Activated CD8-positive, alpha-beta T cell treated with anti-CD3 and anti-CD28 coated beads for 36 hours (primary cell): ENCODE measurements around the gene ZBED1. TPM values are rescaled to one million over a fixed set of nuclear protein-coding genes. Genes with fewer than 3 reads are reported as not detected.

Experiments
- ATAC-seq: fragments of 200-7000 bp; cut with Tn5 transposase; one replicate; pipeline ENCODE4 v1.10.0; 2021; ENCODE audit warnings: mild to moderate bottlenecking, moderate library complexity
- CTCF ChIA-PET: fragments of 350-600 bp; sonication (Branson Sonifier 250); formaldehyde crosslinking; loops from one replicate; lab custom pipeline; 2021; ENCODE audit warnings: antibody characterized with exemption; lab: Charles Lee
- POLR2A ChIA-PET: fragments of 350-600 bp; sonication (Branson Sonifier 250); formaldehyde crosslinking; loops from one replicate; lab custom pipeline; 2021; ENCODE audit warnings: antibody characterized with exemption; lab: Charles Lee
- DNase-seq: peaks from one replicate; pipeline ENCODE4 v3.0.0-alpha.2; 2020
- H3K27ac Mint-ChIP-seq: one replicate; pipeline ENCODE4 v1.8.0; 2021; ENCODE audit warnings: mild to moderate bottlenecking, mixed read lengths
- H3K27me3 Mint-ChIP-seq: one replicate; pipeline ENCODE4 v1.8.0; 2021; ENCODE audit warnings: mixed read lengths
- H3K36me3 Mint-ChIP-seq: one replicate; pipeline ENCODE4 v1.8.0; 2021; ENCODE audit warnings: low read depth, mixed read lengths
- H3K4me1 Mint-ChIP-seq: one replicate; pipeline ENCODE4 v1.8.0; 2021; ENCODE audit warnings: low read depth, mixed read lengths
- H3K4me3 Mint-ChIP-seq: one replicate; pipeline ENCODE4 v1.8.0; 2021; ENCODE audit warnings: mild to moderate bottlenecking, moderate library complexity, mixed read lengths
- H3K9me3 Mint-ChIP-seq: one replicate; pipeline ENCODE4 v1.8.0; 2021; ENCODE audit warnings: mixed read lengths
- CTCF ChIP-seq: fragments of 200-600 bp; IDR thresholded peaks from one replicate; pipeline ENCODE4 v1.8.0; 2022; ENCODE audit warnings: antibody characterized with exemption, mild to moderate bottlenecking
- intact Hi-C: fragments of 100-400 bp; cut with micrococcal nuclease; formaldehyde crosslinking; loops from one replicate; pipeline ENCODE4 v1.10.0; 2022
- total RNA-seq, 2 experiments: library from RNA; stranded (reverse); gene quantifications; one replicate each; pipeline ENCODE4 v1.2.3, GENCODE V29; 2021

Gene ZBED1
- total RNA-seq, 2 experiments from 2014 or later, result 26.3 to 28.7 TPM

DNA sequence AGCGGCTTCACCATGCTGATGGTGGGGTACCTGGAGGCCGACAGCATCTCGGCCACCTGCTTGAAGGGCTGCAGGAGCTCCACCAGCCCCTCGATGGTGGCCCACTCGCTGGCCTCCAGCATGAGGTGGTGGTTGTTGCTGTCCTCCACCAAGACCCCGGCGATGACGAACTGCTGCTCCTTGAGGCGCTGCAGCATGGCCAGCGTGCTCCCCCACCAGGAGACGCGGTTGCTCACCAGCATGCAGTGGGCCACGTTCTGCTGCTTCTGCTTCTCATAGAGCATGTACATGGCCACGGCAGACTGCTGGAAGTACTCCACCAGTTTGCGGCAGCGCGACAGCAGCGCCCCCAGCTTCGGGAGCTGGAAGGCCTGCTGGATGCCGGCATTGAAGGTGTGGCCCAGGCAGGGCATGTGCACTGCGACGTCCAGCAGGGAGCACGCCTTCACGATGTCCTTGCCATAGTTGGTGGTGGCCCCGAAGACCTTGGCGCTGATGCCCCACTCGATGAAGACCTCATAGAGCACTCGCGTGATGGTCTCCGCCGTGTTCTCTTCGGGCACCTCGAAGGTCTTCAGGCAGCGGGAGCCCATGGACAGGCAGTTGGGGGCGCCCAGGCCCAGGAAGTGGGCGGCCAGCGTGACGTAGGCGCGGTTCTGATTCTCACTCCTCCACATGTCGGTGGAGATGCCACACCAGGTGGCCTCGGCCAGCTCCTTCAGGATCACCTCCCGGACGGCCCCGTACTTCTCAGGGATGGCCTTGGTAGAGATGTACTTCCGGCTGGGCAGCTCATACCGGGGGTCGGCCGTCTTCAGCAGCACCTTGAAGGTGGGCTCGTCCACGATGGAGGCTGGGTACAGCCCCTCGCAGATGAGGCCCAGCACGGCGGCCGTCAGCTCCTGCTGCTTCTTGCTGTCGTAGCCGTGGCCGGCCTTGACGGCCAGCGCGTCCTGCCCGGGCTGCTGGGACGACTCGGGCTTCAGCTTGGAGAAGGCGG is 11.0 kb downstream of the ZBED1 start:
- Mint-ChIP-seq H3K4me1 (peaks cover 2% of the 10 kb centered on the region), H3K27ac (no peak overlapping the region), H3K27me3 (no peaks in the 10 kb centered on the region), H3K36me3 (peaks cover 36% of the 10 kb centered on the region), H3K4me3 (no peak overlapping the region), H3K9me3 (no peaks in the 10 kb centered on the region)
- intact Hi-C loops, result no loop called here
- POLR2A ChIA-PET, result no interaction called here
- DNase-seq (no peak), ATAC-seq (no peak)
- no peak for TF ChIP-seq CTCF
- CTCF ChIA-PET, result no interaction called here

DNA sequence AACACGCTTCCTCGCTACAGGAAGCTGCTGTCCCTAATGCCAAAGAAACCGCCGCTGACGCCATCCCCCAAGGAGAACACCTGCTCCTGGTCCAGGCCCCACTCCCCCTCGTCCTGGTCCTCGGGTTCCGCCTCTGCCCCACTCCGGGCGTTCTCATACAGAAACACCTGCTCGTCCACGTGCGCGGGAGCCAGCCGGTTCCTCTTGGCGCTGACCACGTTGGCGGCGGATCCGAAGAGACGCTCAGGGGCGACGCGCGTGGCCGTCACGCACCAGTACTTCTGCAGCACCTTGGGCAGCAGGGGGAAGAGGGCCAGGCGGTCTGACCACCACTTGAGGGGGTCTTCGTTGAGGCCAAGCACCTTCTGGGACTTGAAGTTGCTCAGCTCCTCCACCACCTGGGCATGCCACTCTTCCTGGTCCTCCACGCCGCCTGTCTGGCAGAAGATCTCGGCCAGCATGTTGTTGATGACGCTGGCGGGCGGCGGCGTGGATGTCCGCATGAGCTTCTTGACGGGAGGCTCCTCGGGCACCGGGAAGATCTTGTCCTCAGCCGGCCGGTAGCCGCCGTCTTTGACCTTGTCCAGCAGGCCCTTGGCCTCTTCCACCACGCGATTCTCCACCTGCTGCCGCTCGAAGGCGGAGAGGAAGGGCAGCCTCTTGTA is 12.0 kb downstream of the ZBED1 start:
- POLR2A ChIA-PET, result no interaction called here
- no peak overlapping the region for H3K4me3 Mint-ChIP-seq
- peaks cover 2% of the 10 kb centered on the region for H3K4me1 Mint-ChIP-seq
- H3K27me3 Mint-ChIP-seq, result no peaks in the 10 kb centered on the region
- H3K36me3 Mint-ChIP-seq, result peaks cover 36% of the 10 kb centered on the region
- no peak for DNase-seq
- TF ChIP-seq CTCF, result no peak
- CTCF ChIA-PET, result no interaction called here
- no peaks in the 10 kb centered on the region for H3K9me3 Mint-ChIP-seq
- intact Hi-C loops, result no loop called here
- H3K27ac Mint-ChIP-seq, result no peak overlapping the region
- no peak for ATAC-seq

DNA sequence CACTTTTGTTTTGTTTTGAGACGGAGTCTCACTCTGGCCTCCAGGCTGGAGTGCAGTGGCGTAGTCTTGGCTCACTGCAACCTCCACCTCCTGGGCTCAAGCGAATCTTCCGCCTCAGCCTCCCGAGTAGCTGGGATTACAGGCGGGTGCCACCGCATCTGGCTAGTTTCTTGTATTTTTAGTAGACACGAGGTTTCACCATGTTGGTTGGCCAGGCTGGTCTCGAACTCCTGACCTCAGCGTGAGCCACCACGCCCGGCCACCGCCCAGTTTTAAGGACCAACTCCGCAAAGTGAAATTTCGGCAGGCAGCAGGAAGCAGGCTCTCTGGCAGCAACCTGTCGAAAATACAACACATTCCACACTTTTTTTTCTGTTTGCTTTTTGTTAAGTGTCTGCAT is 13.4 kb downstream of the ZBED1 start:
- Mint-ChIP-seq H3K9me3 (no peaks in the 10 kb centered on the region), H3K4me3 (no peak overlapping the region), H3K27ac (no peak overlapping the region), H3K4me1 (peaks cover 4% of the 10 kb centered on the region), H3K36me3 (peaks cover 36% of the 10 kb centered on the region), H3K27me3 (no peaks in the 10 kb centered on the region)
- intact Hi-C loops, result no loop called here
- ATAC-seq (no peak), DNase-seq (no peak)
- POLR2A ChIA-PET, result no interaction called here
- no peak for TF ChIP-seq CTCF
- CTCF ChIA-PET, result no interaction called here

GRCh38 chrX:2486476-2487133 is 14.2 kb downstream of the ZBED1 start:
- Mint-ChIP-seq H3K27ac (no peak overlapping the region), H3K27me3 (no peaks in the 10 kb centered on the region), H3K9me3 (no peaks in the 10 kb centered on the region), H3K4me3 (no peak overlapping the region), H3K4me1 (peaks cover 4% of the 10 kb centered on the region), H3K36me3 (peaks cover 36% of the 10 kb centered on the region)
- intact Hi-C loops, result no loop called here
- CTCF ChIA-PET, result no interaction called here
- ATAC-seq (no peak), DNase-seq (no peak)
- no peak for TF ChIP-seq CTCF
- POLR2A ChIA-PET, result no interaction called here
